Muscle of arm (tissue), 12 donors: ENCODE results near the gene SLC10A1. TPM values are rescaled to one million over a fixed set of nuclear protein-coding genes. Genes with fewer than 3 reads are reported as not detected.

Source experiments
- polyA plus RNA-seq, 12 donors: library from polyadenylated mRNA; unstranded; fragments of 120-200 nt; gene quantifications; one replicate each; pipeline ENCODE4 v1.2.1, GENCODE V29; 2013; ENCODE audit not compliant: insufficient read length in 12 of 12

SLC10A1 gene
- polyA plus RNA-seq, 12 donors: 0.09 to 0.21 (median 0.10) TPM; not detected in 9

Other genes with a start within 250 kb of the SLC10A1 start
- under 1 TPM in 3 of 12 donors, not detected in 9; 0.04 to 0.07 (median 0.04) TPM for gene CCDC177, start 222.4 kb downstream of the SLC10A1 start, polyA plus RNA-seq
- gene SUSD6, start 185.6 kb downstream of the SLC10A1 start, polyA plus RNA-seq: 10 to 100 TPM in 11 of 12 donors, not detected in 1; 14.8 to 28.0 (median 18.7) TPM
- gene SRSF5, start 30.1 kb downstream of the SLC10A1 start, polyA plus RNA-seq: 100 to 1,000 TPM; 199 to 641 (median 287) TPM
- gene SMOC1, start 82.2 kb upstream of the SLC10A1 start, polyA plus RNA-seq: 10 to 100 TPM in 1 of 12 donors, 1 to 10 TPM in 9, not detected in 2; 2.5 to 10.6 (median 5.1) TPM